GM23248 (cell line): ENCODE data around the gene ARRB1. TPM values are rescaled to one million over a fixed set of nuclear protein-coding genes. Genes with fewer than 3 reads are reported as not detected.

ENCODE experiments used
- DNase-seq: peaks from one replicate; pipeline ENCODE4 v3.0.0-alpha.2; 2015
- H2AFZ ChIP-seq: fragments of 200-600 bp; sonication (generic); 2 replicates; pipeline ENCODE4 v1.6.1; 2016; ENCODE audit warnings: antibody characterized with exemption
- H3F3A ChIP-seq: fragments of 200-600 bp; sonication (generic); 2 replicates; pipeline ENCODE4 v1.6.1; 2016; ENCODE audit warnings: mild to moderate bottlenecking, antibody characterized with exemption, mixed run types; ENCODE audit not compliant: insufficient read depth
- H3K27ac ChIP-seq: fragments of 200-600 bp; sonication (generic); 2 replicates; pipeline ENCODE4 v1.5.1; 2016; ENCODE audit warnings: mild to moderate bottlenecking
- H3K27me3 ChIP-seq: fragments of 200-600 bp; sonication (generic); replicated peaks from 2 replicates; pipeline ENCODE4 v1.6.1; 2016; ENCODE audit warnings: mild to moderate bottlenecking; ENCODE audit not compliant: insufficient read depth
- H3K36me3 ChIP-seq: fragments of 200-600 bp; sonication (generic); 2 replicates; pipeline ENCODE4 v1.6.1; 2016; ENCODE audit warnings: low read depth, mild to moderate bottlenecking
- H3K4me1 ChIP-seq: fragments of 200-600 bp; sonication (generic); 2 replicates; pipeline ENCODE4 v1.6.1; 2016; ENCODE audit warnings: mild to moderate bottlenecking; ENCODE audit not compliant: insufficient read depth
- H3K4me2 ChIP-seq: fragments of 200-600 bp; sonication (generic); one replicate; pipeline ENCODE4 v1.6.1; 2016; ENCODE audit warnings: mild to moderate bottlenecking; ENCODE audit not compliant: unreplicated experiment
- H3K4me3 ChIP-seq: fragments of 200-600 bp; sonication (generic); 2 replicates; pipeline ENCODE4 v1.5.1; 2016; ENCODE audit warnings: mild to moderate bottlenecking
- H3K79me2 ChIP-seq: fragments of 200-600 bp; sonication (generic); 2 replicates; pipeline ENCODE4 v1.6.1; 2016; ENCODE audit warnings: mild to moderate bottlenecking; ENCODE audit not compliant: insufficient read depth
- H3K9ac ChIP-seq: fragments of 200-600 bp; sonication (generic); 2 replicates; pipeline ENCODE4 v1.6.1; 2016; ENCODE audit warnings: mild to moderate bottlenecking
- H3K9me2 ChIP-seq: fragments of 200-600 bp; sonication (generic); 2 replicates; pipeline ENCODE4 v1.6.1; 2016; ENCODE audit warnings: mixed run types, mild to moderate bottlenecking, moderate library complexity; ENCODE audit not compliant: insufficient read depth
- H3K9me3 ChIP-seq: fragments of 200-600 bp; sonication (generic); one replicate; pipeline ENCODE4 v1.6.1; 2017; ENCODE audit warnings: low read depth
- H4K20me1 ChIP-seq: fragments of 200-600 bp; sonication (generic); 2 replicates; pipeline ENCODE4 v1.6.0; 2016; ENCODE audit not compliant: insufficient read depth
- EZH2 ChIP-seq: fragments of 200-600 bp; sonication (generic); IDR thresholded peaks from 2 replicates; pipeline ENCODE4 v1.6.1; 2018; ENCODE audit warnings: antibody characterized with exemption, mild to moderate bottlenecking; ENCODE audit not compliant: insufficient read depth, poor library complexity, severe bottlenecking
- EZH2phosphoT487 ChIP-seq: fragments of 200-600 bp; sonication (generic); IDR thresholded peaks from 2 replicates; pipeline ENCODE4 v1.6.1; 2018; ENCODE audit warnings: antibody characterized with exemption, moderate library complexity, mild to moderate bottlenecking, low read depth; ENCODE audit not compliant: insufficient read depth
- WGBS, 2 experiments: methylation state at CpG; one replicate each; pipeline ENCODE4 v1.1.6; 2015 to 2017; ENCODE audit warnings: low lambda C conversion rate in 2 of 2, low coverage in 1 of 2; ENCODE audit errors: missing lambda C conversion rate in 2 of 2; 5-methylcytosine and 5-hydroxymethylcytosine counted together
- in situ Hi-C: fragments of 300-500 bp; cut with MboI; formaldehyde crosslinking; loops from 2 replicates; pipeline ENCODE4 v1.15.0; 2020
- polyA plus RNA-seq: library from polyadenylated mRNA; unstranded; fragments of >200 nt; fragmentation: Nextera tagmentation; extraction: Ambion mirVana; gene quantifications from 2 replicates; pipeline ENCODE4 v1.2.1, GENCODE V29; 2016
- total RNA-seq: library from RNA; depleted of rRNA; stranded (reverse); fragments of >200 nt; shearing (Covaris generic); gene quantifications from 2 replicates; pipeline ENCODE4 v1.2.3, GENCODE V29; 2014

ARRB1 gene
- total and polyA plus RNA-seq, 2 experiments from 2014 or later: 2.0 to 3.1 TPM

DNA sequence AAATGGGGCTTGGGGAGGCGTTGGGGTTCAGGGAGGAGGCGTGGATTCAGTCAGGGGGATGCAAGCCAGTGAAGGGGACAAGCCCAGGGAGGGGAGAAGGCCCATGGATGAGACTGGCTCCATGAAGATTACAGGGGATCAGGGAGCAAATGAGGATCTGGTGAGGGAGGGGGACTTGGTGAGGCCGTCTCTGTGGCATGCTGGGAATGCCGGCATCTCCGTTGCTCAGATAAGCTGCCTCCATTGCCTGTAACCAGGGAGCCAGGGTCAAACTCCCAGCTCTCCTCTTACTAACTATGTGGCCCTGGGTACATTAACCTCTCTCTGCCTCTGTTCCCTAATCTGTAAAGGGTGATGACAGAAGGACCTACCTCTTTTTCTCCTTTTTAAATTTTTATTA is 72.2 kb downstream of the ARRB1 start:
- no peaks in the 10 kb centered on the region for H3K27me3 ChIP-seq
- H3K4me1 ChIP-seq: no peaks in the 10 kb centered on the region
- H3K36me3 ChIP-seq: no peaks in the 10 kb centered on the region
- DNase-seq: no peak
- 62 to 66% methylated on average over 5 of the region's 5 CpGs for whole genome bisulfite sequencing, 2 experiments
- no peaks in the 10 kb centered on the region for H4K20me1 ChIP-seq
- no peaks in the 10 kb centered on the region for H3K9me2 ChIP-seq
- in situ Hi-C loops: loop anchor here (5.0 to 10.0 kb wide), 2 partner anchors 103 to 256 kb away; no protein-coding TSS in a partner anchor
- no peak overlapping the region for H2AFZ ChIP-seq
- H3K9ac ChIP-seq: no peak overlapping the region
- no peak overlapping the region for H3K27ac ChIP-seq
- H3K79me2 ChIP-seq: no peaks in the 10 kb centered on the region
- no peaks in the 10 kb centered on the region for H3F3A ChIP-seq
- no peak for TF ChIP-seq EZH2phosphoT487
- no peak for TF ChIP-seq EZH2
- H3K9me3 ChIP-seq: no peaks in the 10 kb centered on the region
- H3K4me3 ChIP-seq: no peak overlapping the region
- H3K4me2 ChIP-seq: no peak overlapping the region

DNA sequence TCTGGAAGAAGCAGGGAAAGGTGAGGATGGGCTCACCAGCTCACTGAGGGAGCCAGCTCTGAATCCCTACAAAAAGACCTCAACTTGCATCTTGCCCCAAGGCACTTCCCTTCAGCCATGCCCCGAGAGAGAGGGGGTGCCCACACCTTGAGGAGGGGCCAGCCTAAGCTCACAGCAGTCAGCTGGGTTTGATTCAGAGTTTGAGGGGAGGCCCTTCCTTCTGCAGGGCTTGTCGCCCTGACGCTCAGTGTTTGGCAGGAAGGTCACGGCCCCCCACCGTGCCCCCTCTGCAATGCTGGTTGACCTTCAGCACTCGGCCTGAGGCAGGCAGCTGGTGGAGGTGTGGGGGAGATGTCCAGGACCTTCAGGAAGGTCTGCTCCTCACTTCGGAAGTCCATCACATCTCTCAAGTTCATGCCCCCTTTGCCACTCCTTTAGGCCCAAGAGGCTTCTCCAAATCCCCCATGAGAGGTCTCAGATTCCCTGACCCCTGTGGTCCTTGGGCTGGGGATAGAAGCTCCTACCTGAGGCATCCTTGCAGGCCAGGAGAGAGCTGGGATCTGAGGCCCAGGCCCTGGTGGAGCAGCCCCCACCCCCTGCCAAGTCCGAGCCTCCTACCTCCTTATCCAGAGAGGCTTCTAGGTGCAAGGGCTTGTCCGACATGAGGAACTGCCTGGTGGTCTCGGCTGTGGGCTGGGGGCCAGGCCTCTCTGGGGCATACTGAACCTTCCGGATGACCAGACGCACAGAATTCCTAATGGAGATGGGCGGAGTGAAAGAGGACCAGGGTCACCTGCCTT is 73.3 kb downstream of the ARRB1 start:
- 75 to 82% methylated on average over 13 of the region's 13 CpGs for WGBS, 2 experiments
- H3K27ac ChIP-seq: no peak overlapping the region
- TF ChIP-seq EZH2phosphoT487 (no peak), EZH2 (no peak)
- no peaks in the 10 kb centered on the region for H3K36me3 ChIP-seq
- no peak overlapping the region for H3K9ac ChIP-seq
- in situ Hi-C loops: loop anchor here (5.0 to 10.0 kb wide), 2 partner anchors 104 to 257 kb away; no protein-coding TSS in a partner anchor
- no peak overlapping the region for H3K4me2 ChIP-seq
- no peaks in the 10 kb centered on the region for H3K9me2 ChIP-seq
- H3K4me1 ChIP-seq: no peaks in the 10 kb centered on the region
- H3F3A ChIP-seq: no peaks in the 10 kb centered on the region
- H3K79me2 ChIP-seq: no peaks in the 10 kb centered on the region
- H3K27me3 ChIP-seq: no peaks in the 10 kb centered on the region
- no peaks in the 10 kb centered on the region for H3K9me3 ChIP-seq
- DNase-seq: no peak
- H4K20me1 ChIP-seq: no peaks in the 10 kb centered on the region
- H2AFZ ChIP-seq: no peak overlapping the region
- H3K4me3 ChIP-seq: no peak overlapping the region

DNA sequence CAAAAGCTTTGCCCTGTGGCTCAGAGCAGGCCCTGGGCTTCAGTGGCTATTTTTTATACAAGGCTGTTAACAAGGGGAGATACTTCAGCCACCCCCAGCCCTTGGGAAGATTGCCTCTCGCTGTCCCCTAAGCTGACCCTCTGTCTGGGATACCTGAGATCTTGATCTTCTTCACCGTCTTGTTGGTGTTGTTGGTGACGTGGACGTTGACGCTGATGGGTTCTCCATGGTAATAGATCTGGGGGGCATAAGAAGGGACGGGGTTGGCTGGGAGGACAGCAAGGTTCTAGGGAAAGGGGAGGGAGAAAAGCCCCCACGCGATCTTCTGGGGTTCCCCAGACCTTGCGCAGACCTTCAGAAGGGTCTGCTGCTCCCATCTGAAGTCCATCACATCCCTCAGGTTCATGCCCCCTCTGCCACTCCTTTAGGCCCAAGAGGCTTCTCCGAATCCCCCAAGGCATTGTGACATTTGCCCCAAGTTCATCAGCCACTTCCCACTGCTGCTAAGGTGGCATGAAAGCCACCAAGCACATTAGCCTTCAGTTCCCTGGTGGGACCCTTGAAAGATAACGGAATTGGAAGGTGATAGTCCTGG is 74.2 kb downstream of the ARRB1 start:
- Histone ChIP-seq H3K4me3 (no peak overlapping the region), H3K36me3 (no peaks in the 10 kb centered on the region), H3K4me2 (no peak overlapping the region), H2AFZ (no peak overlapping the region), H3K4me1 (no peaks in the 10 kb centered on the region), H3F3A (no peaks in the 10 kb centered on the region), H3K79me2 (no peaks in the 10 kb centered on the region), H3K9ac (no peak overlapping the region), H3K9me3 (no peaks in the 10 kb centered on the region), H3K27me3 (no peaks in the 10 kb centered on the region), H3K9me2 (no peaks in the 10 kb centered on the region), H4K20me1 (no peaks in the 10 kb centered on the region), H3K27ac (no peak overlapping the region)
- in situ Hi-C loops: loop anchor here (5.0 to 10.0 kb wide), 2 partner anchors 105 to 257 kb away; no protein-coding TSS in a partner anchor
- TF ChIP-seq EZH2: no peak
- TF ChIP-seq EZH2phosphoT487: no peak
- 90 to 93% methylated on average over 8 to 11 of the region's 11 CpGs for WGBS, 2 experiments
- DNase-seq: no peak

DNA sequence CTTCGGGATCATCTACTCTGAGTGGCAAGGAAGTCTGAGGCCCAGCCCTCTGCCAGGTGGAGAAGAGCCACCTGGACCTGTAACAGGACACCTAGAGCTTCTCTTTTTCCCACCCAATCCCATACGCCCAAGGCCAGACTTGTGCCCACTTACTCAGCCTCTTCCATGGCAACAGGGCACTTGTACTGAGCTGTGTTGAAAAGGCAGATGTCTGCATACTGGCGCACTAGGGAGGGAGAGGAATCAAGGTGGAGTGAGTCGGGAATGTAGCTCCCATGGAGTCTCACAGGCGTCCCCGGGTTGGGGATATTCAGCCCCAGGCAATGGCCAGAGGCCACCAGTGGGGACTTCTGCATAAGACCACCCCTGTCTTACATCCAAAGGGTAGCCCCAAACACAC is 74.8 kb downstream of the ARRB1 start:
- no peak overlapping the region for H3K9ac ChIP-seq
- H3F3A ChIP-seq: no peaks in the 10 kb centered on the region
- no peaks in the 10 kb centered on the region for H4K20me1 ChIP-seq
- in situ Hi-C loops: loop anchor here (5.0 to 10.0 kb wide), 2 partner anchors 106 to 258 kb away; no protein-coding TSS in a partner anchor
- no peak overlapping the region for H2AFZ ChIP-seq
- H3K9me3 ChIP-seq: no peaks in the 10 kb centered on the region
- H3K27ac ChIP-seq: no peak overlapping the region
- 71 to 75% methylated on average over 6 of the region's 6 CpGs for WGBS, 2 experiments
- H3K4me2 ChIP-seq: no peak overlapping the region
- H3K9me2 ChIP-seq: no peaks in the 10 kb centered on the region
- no peaks in the 10 kb centered on the region for H3K79me2 ChIP-seq
- no peak for TF ChIP-seq EZH2phosphoT487
- TF ChIP-seq EZH2: no peak
- no peak for DNase-seq
- H3K36me3 ChIP-seq: no peaks in the 10 kb centered on the region
- H3K4me3 ChIP-seq: no peak overlapping the region
- no peaks in the 10 kb centered on the region for H3K27me3 ChIP-seq
- no peaks in the 10 kb centered on the region for H3K4me1 ChIP-seq
